Right renal pelvis (tissue), 4 donors: Measurements from ENCODE around the gene INPP5K. TPM values are rescaled to one million over a fixed set of nuclear protein-coding genes. Genes with fewer than 3 reads are reported as not detected.
"Not testable (repeated sequence)": the region's sequence is repeated elsewhere in the genome, so short reads cannot be mapped to it uniquely, and the experiment has no call there.

Experiments
- DNase-seq, 4 donors: peaks; one replicate each; pipeline ENCODE4 v3.0.0-alpha.2; 2013; ENCODE audit warnings: low read depth in 4 of 4, low spot score in 3 of 4, missing footprints in 1 of 4
- polyA plus RNA-seq, 4 donors: library from polyadenylated mRNA; unstranded; fragments of 120-200 nt; gene quantifications; one replicate each; pipeline ENCODE4 v1.2.1, GENCODE V29; 2013; ENCODE audit not compliant: insufficient read length in 4 of 4

The INPP5K gene
- polyA plus RNA-seq, 4 donors = 19.2 to 25.4 (median 23.6) TPM

DNA sequence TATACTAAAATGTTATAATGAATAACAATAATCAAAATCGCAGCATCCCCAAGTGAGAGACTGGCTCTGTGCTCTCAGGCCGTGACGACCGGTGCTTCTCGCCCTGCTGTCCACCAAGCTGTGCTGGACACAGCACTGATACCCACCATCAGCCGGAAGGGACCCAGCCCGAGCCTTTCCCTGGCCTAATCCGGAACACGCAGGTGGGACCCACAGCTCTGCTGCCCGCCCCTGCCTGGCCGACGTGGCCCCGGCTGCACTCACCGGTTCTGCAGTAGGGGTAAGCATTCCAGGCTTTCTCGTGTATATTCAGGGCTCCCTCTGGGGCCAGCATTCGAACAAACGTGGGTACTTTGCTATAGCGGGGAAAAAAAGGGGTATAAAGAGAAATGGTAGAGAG, 31.6 kb upstream of the INPP5K start:
- no peak for DNase-seq

DNA sequence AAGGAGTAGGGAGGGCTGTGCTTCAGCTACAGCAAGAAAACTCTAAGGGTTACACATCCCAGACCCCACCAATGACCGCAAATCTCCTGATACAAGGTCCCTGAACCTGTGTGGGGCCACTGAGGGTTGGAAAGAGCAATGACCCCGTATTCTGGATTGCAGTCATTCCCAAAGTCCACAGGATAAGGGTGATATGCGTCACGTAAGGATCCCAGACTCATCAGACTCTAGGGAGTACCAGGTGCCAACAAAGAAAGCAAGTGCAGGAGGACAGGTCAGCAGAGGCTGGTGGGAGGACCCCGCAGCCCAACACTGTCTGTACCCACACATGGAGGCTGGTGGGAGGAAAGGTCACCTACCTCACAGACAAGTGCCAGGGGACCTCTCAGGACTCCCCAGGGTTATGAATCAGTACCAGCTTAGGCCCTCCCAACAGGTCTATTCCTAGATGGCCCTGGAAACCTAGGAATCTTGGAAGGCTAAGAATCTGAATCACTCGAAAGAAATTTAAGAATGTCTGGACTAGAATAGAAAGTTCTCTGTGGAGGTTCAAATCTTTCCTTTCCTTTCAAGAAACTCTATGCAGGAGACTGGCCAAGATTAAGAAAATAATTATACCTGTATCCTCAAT, 30.0 kb upstream of the INPP5K start:
- no peak for DNase-seq

DNA sequence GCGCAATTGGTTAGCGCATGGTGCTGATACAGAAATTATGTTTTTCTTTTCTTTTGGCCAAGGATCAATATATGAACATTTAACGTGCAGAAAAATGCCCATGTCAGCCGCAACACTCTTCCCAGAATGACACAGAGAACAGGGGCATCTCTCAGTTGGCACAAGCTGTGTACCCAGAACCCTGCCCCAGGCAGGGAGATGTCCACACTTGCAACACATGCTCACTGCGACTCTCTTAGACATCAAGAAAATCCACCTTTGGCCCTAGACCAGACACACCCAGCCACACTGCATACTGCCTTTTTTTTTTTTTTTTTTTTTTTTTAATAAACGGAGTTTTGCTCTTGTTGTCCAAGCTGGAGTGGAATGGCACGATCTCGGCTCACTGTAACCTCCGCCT, 29.2 kb upstream of the INPP5K start:
- no peak for DNase-seq

DNA sequence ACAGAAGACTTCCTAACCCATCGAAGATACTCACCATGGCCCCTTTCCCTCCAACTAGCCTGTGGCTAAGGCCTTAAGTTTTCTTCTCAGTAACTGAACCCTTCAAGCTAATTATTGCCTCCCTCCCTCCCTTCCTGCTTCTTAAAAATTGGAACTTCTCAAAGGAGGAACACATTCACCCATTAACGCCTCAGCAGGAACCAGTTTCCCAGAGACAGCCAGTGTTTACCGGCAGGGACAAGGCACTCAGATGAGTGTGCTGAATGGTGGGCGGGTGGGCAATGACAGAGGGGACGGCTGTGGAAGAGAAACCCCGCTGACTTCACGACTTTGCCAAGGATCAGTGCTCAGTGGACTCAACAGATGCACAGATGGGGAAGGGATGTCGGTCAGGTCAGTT, 25.9 kb upstream of the INPP5K start:
- DNase-seq = no peak

DNA sequence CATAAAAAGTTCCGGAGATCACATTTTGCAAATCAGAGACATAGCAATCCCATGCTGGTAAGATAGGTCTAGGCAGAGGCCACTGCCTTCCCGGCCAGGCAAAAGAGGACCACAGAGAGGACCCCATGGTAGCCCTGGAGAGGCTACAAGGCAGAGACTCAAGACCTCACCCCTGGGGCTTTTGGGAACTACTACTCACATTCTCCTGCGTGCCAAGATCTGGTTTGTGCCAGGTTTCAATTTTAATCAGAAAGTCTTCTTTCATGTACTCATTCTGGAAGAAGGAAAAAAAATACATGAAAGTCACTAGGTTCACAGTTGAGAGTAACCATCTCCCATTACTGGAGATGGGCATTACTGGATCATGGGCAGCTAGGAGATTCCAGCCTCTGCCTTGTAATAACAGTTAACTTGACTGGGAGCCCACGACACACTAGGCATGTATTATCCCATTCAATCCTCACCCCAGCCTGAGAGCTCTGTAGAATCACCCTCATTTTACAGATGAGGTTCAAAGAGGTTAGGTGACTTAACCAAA, 25.0 kb upstream of the INPP5K start:
- no peak for DNase-seq

DNA sequence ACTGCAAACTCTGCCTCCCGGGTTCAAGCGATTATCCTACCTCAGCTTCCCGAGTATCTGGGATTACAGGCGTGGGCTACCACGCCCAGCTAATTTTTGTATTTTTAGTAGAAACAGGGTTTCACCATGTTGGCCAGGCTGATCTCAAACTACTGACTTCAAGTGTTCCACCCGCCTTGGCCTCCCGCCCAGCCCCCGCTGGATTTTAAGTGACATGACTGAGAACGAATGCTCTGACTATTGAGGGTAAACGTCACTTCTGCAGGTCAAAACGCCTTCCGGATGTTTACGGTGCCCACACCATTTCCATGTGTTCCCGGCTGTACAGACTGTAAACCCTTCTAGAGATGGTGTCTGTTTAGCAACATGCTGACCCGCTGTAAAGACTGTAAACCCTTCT, 23.4 kb upstream of the INPP5K start:
- no peak for DNase-seq

DNA sequence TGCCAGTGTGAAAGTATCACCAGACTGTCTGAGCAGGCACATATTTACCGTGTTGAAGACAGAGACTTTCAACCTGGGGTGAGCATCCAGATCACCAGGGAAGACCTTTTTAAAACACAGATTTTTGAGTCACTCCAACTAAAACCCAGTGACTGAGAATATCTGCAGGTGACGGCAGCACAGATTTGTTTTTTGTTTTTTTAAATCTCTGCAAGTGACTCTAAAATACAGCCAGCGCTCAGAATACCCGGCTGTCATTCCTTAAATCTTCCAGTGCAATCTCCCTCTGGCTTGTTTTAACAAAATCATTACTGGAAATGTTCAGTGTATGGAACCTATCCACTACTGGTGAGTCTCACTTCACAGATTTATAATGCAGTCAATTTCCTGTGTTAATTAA, 19.3 kb upstream of the INPP5K start:
- no peak for DNase-seq

DNA sequence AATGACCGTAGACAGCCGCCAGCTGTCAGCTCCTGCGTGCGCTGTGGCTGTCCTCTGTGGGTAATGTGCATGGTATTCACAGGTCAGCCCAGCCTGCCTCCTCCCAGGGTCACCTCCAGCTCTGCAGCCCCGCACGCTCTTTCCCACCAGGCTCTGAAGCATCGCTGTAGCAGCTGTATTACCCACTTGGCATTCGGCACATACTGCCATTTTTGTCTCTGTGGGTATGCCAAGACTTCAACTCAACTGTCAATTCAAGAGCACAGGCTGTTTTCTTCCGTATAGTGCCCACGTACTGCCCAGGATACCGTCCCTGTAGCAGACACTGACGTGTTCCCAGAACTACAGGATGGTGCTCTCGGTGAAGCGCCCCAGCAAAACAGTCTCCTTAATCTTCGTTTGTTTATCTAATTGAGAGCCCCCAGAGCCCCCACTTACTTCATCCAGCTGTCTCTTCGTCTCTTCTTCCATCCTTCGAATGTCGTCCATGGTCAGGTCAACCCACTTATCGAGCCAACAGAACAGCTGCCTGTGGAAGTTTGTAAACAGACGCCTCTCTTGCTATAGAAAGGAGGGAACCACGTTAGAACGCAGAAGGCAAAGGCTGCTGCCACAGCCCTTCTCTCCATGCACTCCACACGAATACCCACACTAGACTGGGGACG, 17.4 kb upstream of the INPP5K start:
- DNase-seq = no peak

DNA sequence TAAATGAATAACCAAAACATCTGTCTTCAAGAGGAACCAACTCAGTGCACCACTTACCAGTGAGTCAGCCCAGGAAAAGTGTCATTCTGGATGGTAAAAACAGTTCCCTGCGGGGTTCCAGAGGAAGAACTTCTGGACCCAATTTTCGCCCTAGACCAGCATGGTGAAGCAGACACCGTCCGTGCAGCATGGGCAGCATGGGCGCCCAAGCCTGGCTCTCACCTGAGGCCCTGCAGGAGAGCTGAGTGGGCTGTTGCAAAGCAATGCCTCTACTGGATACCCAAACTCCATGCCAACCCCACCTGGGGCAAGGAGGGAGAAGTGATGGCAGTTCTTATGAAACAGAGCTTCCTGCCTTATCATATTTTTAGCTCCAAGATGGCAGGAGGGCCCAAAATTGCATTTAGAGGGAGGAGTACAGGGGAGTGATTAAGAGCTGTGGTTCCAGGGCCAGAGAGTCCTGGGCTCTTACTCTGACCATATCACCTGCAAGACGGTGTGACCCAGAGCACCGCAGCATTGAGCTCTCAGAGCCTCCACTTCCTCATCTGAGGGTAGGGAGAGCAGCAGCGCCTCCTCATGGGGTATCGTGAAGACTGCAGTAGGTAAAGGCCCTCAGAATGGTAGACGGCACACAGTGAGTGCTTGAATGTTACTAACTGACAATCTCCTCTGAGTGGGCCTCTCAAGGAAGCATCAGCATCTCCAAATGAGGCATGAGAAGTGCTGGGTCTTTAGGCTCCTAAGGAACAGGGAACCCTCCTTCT, 16.6 kb upstream of the INPP5K start:
- no peak for DNase-seq

DNA sequence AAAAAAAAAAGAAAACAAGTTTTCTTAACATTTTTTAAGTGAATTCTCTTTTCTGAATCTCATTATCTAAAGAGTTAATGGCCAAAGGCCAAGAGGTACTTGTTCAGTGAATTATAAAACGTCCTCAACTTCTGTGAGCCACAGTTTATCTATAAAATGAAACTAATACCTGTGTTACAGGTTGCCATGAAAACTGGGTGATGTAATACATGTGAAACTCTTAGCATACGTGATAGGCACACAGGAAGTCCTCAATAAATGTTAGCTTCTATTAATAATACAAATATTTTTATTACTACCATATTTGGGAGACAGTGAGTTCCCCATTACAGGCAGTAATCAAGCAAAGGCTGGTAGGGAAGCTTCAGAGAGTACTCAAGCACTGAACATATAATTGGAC, 13.5 kb upstream of the INPP5K start:
- DNase-seq = no peak

DNA sequence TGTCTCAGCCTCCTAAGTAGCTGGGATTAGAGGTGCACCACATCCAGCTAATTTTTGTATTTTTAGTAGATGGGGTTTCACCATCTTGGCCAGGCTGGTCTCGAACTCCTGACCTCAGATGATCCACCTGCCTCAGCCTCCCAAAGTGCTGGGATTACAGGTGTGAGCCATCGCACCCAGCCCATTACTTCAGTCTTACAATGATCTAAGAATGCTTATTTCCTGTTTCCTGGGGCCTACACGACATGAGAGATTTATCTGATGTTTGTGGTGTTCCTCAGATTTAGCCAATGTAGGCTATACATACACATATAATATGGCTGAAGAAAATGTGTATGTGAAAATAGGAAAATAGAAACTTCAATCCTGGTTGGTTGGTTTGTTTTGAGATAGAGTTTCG, 10.5 kb upstream of the INPP5K start:
- not testable (repeated sequence) for DNase-seq

DNA sequence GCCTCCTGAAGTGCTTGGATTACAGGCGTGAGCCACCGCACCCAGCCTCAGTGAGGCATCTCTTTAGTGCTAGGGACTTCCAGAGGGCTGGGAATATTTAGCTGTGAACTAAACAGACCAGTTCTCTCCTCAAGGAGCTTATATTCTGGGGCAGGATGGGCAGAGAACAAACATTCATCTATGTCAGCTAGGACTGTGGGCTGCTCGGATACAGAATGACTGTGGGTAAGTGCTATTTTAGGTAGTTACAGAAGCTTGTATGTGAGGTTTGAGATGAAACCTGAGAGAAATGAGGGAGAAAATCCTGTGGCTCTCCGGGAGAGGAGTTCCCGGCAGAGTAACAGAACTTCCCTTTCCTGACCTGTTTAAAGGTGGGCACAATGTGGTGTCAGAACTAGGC, 6.2 kb upstream of the INPP5K start:
- no peak for DNase-seq

DNA sequence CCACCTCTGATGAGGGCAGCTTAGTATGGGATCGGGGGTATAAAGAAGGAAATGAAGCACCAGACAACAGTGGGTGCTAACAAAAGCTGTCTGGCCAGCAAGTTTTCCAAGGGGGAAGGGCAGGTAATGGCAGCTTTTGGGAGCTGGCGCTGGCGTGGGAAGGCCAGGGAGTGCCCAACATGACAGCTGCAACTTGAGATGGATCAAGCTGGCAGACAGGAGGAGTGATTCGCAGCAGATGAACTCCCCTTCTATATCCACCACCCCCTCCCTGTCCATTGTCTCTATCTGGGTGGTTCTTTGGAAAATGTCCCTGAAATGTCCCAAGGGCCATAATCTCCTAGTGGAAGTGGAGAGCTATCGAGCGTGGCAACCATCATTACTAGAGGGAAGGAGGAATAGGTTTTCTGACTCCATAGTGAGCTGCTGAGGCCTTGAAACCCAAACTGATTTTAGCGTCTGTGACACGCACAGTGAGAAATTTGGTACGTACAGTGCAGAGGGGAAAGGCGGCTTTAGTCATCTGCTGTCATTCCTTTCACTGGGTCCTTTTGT, 4.8 kb upstream of the INPP5K start:
- DNase-seq = no peak

DNA sequence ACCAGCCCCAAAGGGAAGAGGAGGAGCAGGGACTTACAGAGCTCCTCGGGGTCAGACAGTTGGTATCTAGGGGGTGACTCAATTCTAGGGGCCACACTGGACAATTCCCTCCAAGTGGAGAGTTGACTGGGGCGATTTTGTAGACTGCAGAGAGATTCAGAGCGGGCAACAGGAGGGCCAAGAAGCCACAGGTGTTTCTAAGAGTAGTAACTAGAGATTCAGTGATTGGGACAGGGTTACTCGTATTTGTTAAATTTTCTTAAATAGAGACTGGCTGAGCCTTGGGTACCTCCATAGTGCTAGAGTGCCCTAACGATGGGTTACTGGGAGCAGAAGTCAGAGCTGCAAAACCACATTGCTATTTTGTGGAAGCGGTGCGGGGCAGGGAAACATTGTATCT, 3.3 kb upstream of the INPP5K start:
- no peak for DNase-seq

DNA sequence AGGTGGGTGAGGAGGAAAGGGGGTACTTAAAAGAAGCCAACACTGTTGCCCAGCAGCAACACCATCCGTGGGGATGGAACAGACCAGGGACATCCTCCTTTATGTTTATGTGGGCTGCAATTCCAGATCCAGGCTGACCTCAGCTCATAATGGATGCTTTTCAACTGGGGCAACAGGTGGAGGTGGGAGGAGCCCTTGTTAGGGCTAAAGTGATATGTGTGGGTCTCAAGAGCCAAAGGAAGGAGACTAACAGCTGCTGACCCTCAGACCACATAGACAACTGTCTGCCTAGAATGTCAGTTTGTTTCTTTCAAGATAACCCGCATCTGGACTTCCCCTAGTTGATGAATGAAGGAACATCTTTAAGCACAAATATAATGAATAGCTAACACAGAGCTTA, 2.0 kb upstream of the INPP5K start:
- no peak for DNase-seq

DNA sequence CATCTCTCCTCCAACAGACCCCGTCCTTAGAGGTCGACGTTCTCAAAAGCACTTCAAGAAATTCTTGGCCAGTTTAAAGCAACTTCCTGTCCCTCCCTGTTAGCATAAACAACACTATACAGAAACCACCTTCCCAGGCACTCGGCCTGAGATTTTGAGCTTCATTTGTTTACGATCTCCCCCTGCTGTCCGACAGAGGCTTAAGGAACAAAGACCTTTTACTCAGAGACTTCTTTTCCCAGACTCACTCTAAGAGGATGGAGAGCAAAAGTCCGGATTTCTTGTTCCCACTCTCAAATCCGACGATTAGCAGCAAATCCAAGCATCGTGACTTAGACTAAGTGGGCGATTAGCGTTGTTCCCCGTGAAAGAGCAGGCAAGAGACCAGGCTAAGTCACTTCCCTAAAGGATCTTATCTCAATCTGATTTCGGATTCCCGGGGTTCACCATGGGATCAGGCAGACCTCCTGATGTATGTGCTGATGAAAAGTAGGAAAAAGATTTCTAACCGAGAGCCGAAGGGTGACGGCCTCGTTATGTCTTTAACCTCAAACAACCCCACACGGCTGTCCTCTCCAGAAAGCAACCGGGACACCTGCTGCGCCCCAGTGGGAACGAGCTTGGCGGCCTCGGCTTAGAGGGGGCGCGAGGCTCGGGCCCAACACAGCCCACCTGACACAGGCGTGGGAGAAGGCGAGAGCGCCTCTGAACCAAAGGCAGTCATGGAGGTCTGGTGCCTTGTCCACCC, 598 bp downstream of the INPP5K start:
- peak; percentile 73 to 84 (median 76) for DNase-seq

DNA sequence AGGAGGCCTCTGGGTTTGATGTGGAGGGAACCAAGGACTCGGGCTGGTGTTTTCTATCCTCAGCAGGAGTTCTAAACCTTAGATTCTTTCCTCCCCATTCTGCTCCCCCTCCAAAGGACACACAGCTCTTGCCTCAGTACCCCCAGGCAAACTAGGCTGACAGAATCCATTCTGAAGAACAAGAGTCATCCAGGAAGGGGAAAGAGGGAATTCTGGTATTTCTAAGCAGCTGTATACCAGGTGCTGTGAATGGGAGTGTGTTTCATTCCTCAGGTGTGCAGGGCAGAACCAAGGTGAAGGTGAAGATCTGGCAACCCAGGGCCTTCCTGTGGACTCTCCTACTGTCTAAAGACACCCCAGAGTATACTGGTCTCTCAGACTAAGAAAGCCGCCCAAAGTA, 4.1 kb downstream of the INPP5K start:
- no peak for DNase-seq

DNA sequence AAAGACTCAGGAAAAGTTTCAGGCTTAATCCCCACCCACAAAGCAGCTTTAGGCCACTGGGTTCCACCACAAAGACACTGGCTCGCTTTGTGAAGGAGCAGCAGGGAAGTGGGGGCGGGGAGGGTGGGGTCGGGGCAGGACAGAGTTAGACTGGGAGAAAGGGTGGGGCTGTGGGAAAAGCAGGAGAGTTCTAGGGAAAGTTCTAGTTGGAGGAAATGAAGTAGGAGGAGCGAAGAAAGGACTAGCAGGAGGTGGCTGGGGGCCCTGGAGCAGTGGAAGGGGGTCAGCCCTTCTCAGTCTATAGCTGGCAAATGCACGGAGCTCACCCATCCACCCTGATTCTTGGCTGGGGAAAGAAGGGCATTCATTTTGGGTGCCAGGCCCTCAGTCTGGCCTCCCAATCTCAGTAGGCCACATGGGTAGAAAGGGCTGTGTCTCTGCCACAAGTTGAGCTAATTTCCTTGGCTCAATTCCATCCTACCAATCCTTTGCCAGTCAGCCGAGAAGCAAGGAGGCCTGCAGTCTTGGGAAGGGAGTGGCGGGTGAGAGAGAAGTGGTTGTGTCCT, 4.6 kb downstream of the INPP5K start:
- no peak for DNase-seq

DNA sequence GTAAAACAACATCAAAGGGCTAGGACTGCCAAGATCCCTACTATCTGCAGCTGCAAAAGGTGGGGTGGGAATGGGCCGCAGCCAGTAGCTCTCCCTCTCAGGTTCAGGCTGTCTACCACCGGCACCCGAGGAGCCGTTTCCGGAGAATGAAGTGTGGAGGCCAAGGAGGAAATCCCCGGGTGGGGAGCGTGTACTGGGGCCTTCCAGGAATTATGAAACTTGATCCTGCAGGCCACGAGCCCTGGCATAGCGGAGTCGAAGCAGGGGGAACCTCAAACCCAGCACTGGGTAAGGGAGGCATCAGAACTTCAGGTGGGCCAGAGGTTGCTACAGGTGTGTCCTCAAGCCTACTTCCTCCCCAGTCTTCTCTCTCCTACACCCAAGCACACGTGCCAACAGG, 5.1 kb downstream of the INPP5K start:
- no peak for DNase-seq

DNA sequence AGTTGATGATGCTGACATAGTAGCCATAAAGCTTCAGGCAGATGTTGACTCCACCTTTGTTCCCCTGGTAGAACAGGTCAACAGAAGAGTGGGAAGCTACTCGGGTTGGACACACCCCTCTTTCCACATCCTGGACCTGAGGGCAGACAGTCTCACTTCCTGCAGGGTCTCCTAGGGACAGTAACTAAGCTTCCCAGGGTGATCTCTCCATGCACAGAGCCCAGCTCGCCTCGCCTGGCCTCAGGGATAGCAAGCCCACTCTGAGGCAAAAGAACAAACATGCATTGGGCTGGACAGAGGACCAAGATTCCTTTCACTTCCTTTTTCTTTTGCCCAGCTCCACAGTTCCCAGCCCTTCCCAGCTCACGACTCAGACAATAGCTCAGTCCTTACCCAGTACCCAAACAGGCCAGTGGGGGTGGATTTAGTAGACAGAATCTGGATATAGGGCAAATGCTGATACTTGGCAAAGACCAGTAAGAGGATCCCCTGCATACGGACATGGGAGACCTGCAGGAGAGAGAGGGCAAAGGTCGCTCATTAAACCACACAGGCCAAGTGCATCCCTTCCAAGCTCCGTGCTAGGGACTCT, 7.0 kb downstream of the INPP5K start:
- DNase-seq = no peak
